ENCODE measurements around the gene PPP2R5D.
"Not testable (repeated sequence)": the region's sequence is repeated elsewhere in the genome, so short reads cannot be mapped to it uniquely, and the experiment has no call there.

PPP2R5D gene

GRCh38 chr6:43026365-43026764, 42.0 kb downstream of the PPP2R5D start:
- no peak for DNase-seq (ENCODE audit: low read depth, low spot score)

- DNase-seq (ENCODE audit: low read depth, low spot score): no peak
Observed at GRCh38 chr6:43029120-43029519, 44.8 kb downstream of the PPP2R5D start.

GRCh38 chr6:43032326-43032725, 48.0 kb downstream of the PPP2R5D start:
- DNase-seq (ENCODE audit: low read depth, low spot score): no peak

GRCh38 chr6:43033496-43034189, 49.3 kb downstream of the PPP2R5D start:
- DNase-seq (ENCODE audit: low read depth, low spot score): no peak

GRCh38 chr6:43034190-43034525, 49.8 kb downstream of the PPP2R5D start:
- no peak for DNase-seq (ENCODE audit: low read depth, low spot score)

GRCh38 chr6:43035495-43036194, 51.3 kb downstream of the PPP2R5D start:
- DNase-seq (ENCODE audit: low read depth, low spot score): no peak

- no peak for DNase-seq (ENCODE audit: low read depth, low spot score)
Observed at GRCh38 chr6:43036712-43037111, 52.3 kb downstream of the PPP2R5D start.

- no peak for DNase-seq (ENCODE audit: low read depth, low spot score)
Observed at GRCh38 chr6:43037197-43037596, 52.8 kb downstream of the PPP2R5D start.

- no peak for DNase-seq (ENCODE audit: low read depth, low spot score)
Observed at GRCh38 chr6:43037706-43038105, 53.3 kb downstream of the PPP2R5D start.

GRCh38 chr6:43038727-43039126, 54.4 kb downstream of the PPP2R5D start:
- no peak for DNase-seq (ENCODE audit: low read depth, low spot score)

GRCh38 chr6:43040542-43041257, 56.3 kb downstream of the PPP2R5D start:
- DNase-seq (ENCODE audit: low read depth, low spot score): no peak

GRCh38 chr6:43041475-43041874, 57.1 kb downstream of the PPP2R5D start:
- not testable (repeated sequence) for DNase-seq (ENCODE audit: low read depth, low spot score)

- no peak for DNase-seq (ENCODE audit: low read depth, low spot score)
Observed at GRCh38 chr6:43043310-43043709, 58.9 kb downstream of the PPP2R5D start.

- no peak for DNase-seq (ENCODE audit: low read depth, low spot score)
Observed at GRCh38 chr6:43045371-43045930, 61.1 kb downstream of the PPP2R5D start.

- DNase-seq (ENCODE audit: low read depth, low spot score): no peak
Observed at GRCh38 chr6:43047998-43048397, 63.6 kb downstream of the PPP2R5D start.

GRCh38 chr6:43050981-43051380, 66.6 kb downstream of the PPP2R5D start:
- no peak for DNase-seq (ENCODE audit: low read depth, low spot score)

GRCh38 chr6:43052225-43052841, 68.0 kb downstream of the PPP2R5D start:
- DNase-seq (ENCODE audit: low read depth, low spot score): no peak

- no peak for DNase-seq (ENCODE audit: low read depth, low spot score)
Observed at GRCh38 chr6:43052842-43053544, 68.6 kb downstream of the PPP2R5D start.

GRCh38 chr6:43053545-43054205, 69.3 kb downstream of the PPP2R5D start, which contains the start of gene CUL7:
CUL7 (minus strand) TSS chr6:43053851; CDS start chr6:43052788, 1,063 bp downstream.
- DNase-seq (ENCODE audit: low read depth, low spot score): peak; percentile 77

- no peak for DNase-seq (ENCODE audit: low read depth, low spot score)
Observed at GRCh38 chr6:43054206-43054943, 70.0 kb downstream of the PPP2R5D start.
